Neural cell (in vitro differentiated cells): ENCODE measurements around the gene TMEM134.

Source experiments
- EP300 ChIP-seq: fragments of 450-650 bp; conservative IDR thresholded peaks from 2 replicates; pipeline ENCODE4 v1.6.1; 2014; ENCODE audit warnings: antibody characterized with exemption, mild to moderate bottlenecking, moderate library complexity; ENCODE audit not compliant: poor library complexity, severe bottlenecking
- EZH2 ChIP-seq: fragments of 200-600, 300-800 bp; shearing (Covaris generic), sonication (generic); IDR thresholded peaks from 2 replicates; pipeline ENCODE4 v1.6.1; 2014; ENCODE audit warnings: antibody characterized with exemption, low read length, borderline replicate concordance, mild to moderate bottlenecking; ENCODE audit not compliant: insufficient read depth, poor library complexity, severe bottlenecking
- POLR2AphosphoS5 ChIP-seq: IDR thresholded peaks from 2 replicates; pipeline ENCODE4 v1.6.1; 2012
- RAD21 ChIP-seq: fragments of 450-650 bp; conservative IDR thresholded peaks from 2 replicates; pipeline ENCODE4 v1.6.1; 2014; ENCODE audit warnings: antibody characterized with exemption, mild to moderate bottlenecking, moderate library complexity
- SMC3 ChIP-seq: fragments of 450-650 bp; conservative IDR thresholded peaks from 2 replicates; pipeline ENCODE4 v1.6.1; 2014; ENCODE audit warnings: antibody characterized with exemption, mild to moderate bottlenecking, moderate library complexity; ENCODE audit not compliant: poor library complexity
- TAF1 ChIP-seq: IDR thresholded peaks from 2 replicates; pipeline ENCODE4 v1.6.1; 2012; ENCODE audit warnings: low read depth
- TF ChIP-seq, protein P1 (sequence below): fragments of 450-650 bp; IDR thresholded peaks from 2 replicates; pipeline ENCODE4 v1.5.1; 2014; ENCODE audit warnings: antibody characterized with exemption, mild to moderate bottlenecking, moderate library complexity; ENCODE audit not compliant: poor library complexity, severe bottlenecking
- TF ChIP-seq, protein P2 (sequence below): IDR thresholded peaks from 2 replicates; pipeline ENCODE4 v1.6.1; 2012; ENCODE audit warnings: borderline replicate concordance

DNA sequence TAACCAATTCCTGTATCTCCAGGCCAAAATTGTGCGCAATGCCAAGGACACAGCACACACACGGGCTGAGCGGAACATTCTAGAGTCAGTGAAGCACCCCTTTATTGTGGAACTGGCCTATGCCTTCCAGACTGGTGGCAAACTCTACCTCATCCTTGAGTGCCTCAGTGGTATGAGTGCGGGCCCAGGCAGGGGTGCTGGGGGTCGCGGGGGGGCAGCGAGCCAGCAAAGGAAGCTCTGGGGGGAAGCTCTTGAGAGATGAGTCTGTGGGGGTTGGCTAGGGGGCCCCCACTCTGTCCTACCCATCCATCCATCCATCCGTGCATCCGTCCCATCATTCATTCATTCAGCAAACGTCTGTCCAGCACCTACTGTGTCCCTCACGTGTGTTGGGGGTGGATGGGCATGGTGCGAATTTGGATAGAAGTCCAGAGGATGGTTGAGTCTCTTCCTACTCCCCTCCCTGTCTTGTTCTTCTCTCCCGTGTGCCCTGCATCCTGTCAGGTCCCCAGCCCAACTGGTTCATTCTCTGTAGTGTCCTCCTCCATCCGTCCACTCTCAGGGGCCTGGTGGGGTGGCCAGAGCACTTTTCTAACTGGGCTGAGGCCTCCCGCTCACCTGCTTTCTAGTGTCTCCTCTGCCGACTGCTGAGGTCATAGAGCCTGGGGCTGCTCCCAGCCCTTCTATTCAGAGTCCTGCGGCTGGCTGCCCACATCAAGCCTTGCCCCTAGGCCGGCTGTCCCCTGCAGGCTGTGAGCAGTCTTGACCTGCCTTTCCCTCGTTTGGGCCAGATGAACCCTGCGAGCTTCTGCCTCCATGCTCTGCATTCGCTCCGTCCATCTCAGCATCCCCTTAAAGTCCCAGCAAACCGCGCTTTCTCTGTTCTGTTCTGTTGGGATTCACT, 37.5 kb downstream of the TMEM134 start:
- no peak for TF ChIP-seq EP300
- TF ChIP-seq, protein P1, sequence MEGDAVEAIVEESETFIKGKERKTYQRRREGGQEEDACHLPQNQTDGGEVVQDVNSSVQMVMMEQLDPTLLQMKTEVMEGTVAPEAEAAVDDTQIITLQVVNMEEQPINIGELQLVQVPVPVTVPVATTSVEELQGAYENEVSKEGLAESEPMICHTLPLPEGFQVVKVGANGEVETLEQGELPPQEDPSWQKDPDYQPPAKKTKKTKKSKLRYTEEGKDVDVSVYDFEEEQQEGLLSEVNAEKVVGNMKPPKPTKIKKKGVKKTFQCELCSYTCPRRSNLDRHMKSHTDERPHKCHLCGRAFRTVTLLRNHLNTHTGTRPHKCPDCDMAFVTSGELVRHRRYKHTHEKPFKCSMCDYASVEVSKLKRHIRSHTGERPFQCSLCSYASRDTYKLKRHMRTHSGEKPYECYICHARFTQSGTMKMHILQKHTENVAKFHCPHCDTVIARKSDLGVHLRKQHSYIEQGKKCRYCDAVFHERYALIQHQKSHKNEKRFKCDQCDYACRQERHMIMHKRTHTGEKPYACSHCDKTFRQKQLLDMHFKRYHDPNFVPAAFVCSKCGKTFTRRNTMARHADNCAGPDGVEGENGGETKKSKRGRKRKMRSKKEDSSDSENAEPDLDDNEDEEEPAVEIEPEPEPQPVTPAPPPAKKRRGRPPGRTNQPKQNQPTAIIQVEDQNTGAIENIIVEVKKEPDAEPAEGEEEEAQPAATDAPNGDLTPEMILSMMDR = no peak
- no peak for TF ChIP-seq POLR2AphosphoS5
- TF ChIP-seq TAF1 = no peak
- TF ChIP-seq, protein P2, sequence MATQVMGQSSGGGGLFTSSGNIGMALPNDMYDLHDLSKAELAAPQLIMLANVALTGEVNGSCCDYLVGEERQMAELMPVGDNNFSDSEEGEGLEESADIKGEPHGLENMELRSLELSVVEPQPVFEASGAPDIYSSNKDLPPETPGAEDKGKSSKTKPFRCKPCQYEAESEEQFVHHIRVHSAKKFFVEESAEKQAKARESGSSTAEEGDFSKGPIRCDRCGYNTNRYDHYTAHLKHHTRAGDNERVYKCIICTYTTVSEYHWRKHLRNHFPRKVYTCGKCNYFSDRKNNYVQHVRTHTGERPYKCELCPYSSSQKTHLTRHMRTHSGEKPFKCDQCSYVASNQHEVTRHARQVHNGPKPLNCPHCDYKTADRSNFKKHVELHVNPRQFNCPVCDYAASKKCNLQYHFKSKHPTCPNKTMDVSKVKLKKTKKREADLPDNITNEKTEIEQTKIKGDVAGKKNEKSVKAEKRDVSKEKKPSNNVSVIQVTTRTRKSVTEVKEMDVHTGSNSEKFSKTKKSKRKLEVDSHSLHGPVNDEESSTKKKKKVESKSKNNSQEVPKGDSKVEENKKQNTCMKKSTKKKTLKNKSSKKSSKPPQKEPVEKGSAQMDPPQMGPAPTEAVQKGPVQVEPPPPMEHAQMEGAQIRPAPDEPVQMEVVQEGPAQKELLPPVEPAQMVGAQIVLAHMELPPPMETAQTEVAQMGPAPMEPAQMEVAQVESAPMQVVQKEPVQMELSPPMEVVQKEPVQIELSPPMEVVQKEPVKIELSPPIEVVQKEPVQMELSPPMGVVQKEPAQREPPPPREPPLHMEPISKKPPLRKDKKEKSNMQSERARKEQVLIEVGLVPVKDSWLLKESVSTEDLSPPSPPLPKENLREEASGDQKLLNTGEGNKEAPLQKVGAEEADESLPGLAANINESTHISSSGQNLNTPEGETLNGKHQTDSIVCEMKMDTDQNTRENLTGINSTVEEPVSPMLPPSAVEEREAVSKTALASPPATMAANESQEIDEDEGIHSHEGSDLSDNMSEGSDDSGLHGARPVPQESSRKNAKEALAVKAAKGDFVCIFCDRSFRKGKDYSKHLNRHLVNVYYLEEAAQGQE = no peak
- TF ChIP-seq RAD21 = no peak
- TF ChIP-seq SMC3 = no peak
- no peak for TF ChIP-seq EZH2
